NCI-H2227 (cell line): ENCODE results near the gene DBNDD2.

Experiments
- DNase-seq: peaks from one replicate; lab custom pipeline; 2025; ENCODE audit not compliant: unreplicated experiment; lab: John Stamatoyannopoulos, UW

DBNDD2 gene

DNA sequence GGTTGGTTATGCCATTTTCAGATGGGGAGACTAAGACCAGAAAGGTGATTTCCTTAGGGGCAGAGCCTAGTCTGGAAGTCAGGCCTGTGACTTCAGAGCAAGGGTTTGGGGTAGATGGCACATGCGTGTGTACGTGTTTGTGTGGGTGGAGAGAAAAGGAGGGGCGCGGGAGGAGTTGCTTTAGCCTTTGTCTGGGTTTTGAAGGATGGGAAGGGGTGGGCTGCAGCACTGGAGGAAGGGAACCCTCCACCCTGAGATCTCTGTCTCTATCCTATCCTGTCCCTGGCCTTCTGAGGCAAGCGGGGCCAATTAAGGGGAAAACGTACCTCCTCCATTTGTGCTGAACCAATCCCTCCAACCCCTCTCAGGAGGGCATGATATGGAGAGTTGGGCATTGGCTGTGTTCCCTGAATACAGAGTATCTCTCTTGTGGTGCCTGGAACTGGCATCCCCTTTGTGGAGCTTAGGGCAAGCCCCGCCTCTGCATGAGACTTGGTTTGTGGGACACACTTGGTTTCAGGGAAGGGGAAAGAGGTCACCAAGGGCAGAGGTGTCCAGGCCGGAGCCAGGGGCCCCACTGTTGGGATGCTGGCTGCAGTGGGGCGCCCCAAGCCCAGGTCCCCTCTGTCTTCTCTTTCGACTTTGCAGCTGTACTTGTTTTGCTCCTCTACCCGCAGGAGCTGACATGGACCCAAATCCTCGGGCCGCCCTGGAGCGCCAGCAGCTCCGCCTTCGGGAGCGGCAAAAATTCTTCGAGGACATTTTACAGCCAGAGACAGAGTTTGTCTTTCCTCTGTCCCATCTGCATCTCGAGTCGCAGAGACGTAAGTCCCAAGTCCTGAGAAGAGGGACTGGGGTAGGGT lies at the start of gene DBNDD2:
TSS of gene DBNDD2 (plus strand) at position 507 of the 863 bp plus-strand sequence. CDS start at position 686, 179 bp downstream.
- DNase-seq = peak; percentile 32

DNA sequence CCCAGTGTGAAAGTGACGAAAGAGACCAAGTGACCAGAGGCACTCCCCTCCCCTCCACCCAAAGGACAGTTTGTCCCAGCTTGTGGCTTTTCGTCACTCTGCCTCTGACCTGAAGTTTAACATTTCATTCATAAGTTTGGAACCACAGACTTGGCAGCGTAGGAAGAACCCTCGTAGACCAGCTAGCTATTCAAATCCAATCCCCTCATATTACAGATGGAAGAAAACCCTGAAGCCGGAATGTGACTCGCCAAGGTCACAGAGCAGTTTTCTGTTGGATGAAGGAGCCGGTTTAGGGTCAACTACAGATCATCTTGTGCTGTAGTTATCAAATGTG lies 49.1 kb upstream of the DBNDD2 start:
- no peak for DNase-seq

GRCh38 chr20:45359406-45360148 lies 48.5 kb upstream of the DBNDD2 start:
- no peak for DNase-seq

DNA sequence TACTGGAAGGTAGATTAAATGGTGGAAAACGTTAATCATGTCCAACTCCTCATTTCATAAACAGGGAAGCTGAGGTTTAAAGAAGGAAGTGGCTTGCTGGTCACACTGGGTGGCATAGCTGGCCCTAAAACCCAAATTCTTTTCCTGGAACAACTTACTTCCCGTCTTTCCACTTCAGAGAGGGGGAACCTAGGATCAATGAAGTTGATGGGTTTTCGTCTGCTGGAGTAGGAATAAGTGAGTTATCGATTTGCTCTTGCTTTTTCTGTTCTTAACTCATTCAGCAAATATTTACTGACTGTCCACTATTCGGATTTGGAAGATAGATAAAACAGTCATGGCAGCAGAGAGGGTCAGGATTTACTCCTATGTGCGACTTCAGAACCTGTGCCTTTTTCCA lies 46.3 kb upstream of the DBNDD2 start:
- DNase-seq = no peak

DNA sequence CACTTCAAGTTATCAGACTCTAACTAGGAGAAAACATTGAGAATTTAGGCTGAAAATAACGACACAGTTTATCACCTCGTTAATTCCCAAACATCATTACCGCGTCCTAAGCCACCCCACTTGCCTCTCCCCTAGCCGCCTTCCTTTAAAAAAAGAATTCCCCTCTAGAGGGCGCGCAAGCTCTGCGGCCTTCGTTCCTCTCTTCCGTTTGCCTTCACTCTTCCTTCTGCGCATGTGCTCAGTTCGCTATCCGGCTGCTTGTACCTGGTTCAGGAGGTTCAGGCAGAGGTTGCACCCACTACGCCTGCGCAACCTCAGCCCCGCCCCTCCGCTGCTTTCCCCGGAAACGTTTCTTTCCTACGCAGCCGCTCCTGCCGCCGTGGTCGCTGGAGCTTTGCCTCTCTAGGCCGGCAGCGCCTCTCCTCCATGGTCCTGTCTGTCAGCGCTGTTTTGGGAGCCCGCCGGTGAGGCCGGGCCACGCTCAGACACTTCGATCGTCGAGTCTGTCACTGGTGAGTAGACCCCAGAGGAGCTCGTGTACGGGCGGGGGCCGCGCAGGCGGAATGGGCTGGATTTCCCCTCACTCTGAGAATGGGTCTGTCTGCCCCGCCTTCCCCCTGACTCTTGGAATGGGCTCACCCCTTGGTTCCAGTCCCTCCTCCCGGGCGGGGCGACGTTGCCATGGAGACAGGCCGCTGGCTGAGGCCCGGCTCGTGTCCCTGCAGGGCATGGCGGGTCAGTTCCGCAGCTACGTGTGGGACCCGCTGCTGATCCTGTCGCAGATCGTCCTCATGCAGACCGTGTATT lies 45.1 kb upstream of the DBNDD2 start, which contains the start of gene SYS1:
TSS of gene SYS1 (plus strand) at position 353 of the 807 bp plus-strand sequence. CDS start at position 729, 376 bp downstream.
- peak; percentile 99 for DNase-seq

DNA sequence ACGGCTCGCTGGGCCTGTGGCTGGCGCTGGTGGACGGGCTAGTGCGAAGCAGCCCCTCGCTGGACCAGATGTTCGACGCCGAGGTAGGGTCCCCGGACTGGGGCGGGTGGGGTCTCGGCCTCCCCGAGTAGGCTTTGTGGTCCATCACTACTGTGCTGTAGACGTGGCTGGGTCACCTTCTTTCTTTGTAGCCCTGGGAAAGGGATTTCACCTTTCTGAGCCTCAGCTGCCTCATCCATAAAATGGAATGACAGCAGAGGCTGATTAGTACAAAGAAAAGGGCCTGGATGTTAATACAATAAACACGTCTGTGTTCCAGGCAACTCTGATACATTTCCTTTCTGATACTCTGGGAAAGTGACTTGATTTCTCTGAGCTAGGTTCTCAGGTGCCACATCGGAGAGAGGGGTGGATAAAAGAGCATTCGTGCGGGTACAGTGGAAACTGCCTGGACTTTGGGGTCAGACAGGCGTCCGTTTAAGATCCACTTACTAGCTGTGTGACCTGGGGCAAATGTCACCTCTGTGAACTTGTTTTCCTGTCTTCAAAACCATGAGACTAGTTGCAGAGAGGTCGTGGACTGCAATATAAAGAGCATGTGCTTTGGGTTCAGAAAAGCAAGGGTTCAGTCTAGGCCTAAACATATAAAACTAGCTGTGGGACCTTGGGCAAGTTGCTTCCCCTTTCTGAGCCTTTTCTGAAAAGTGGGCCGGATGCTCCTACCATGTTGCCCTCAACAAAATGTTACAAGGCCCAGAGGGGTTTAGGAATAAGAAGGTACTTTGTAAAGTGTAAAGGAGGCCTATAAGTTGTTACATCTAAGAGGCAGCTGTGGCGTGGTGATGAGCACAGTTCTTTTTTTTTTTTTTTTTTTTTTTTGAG lies 44.2 kb upstream of the DBNDD2 start:
- no peak for DNase-seq

GRCh38 chr20:45365444-45365970 lies 42.6 kb upstream of the DBNDD2 start:
- DNase-seq = no peak

DNA sequence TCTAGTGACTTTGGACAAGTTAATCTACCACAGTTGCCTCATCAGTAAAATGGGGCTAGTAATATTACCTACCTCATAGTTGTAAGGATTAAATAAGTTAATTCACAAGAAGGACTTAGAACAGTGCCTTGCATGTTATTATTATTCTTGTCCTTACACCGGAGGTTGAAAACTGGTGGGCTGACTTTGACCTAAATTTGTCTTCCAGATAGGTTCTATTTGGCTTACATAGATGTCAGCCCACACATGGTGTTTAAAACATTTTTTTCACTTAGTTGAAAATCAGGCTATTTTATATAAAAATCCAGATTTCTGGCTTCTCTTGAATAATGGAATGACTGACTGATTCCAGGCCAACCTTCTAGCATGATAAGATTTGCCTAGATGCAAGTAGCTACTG lies 41.9 kb upstream of the DBNDD2 start:
- no peak for DNase-seq

- DNase-seq = no peak
These were observed 41.5 kb upstream of the DBNDD2 start for GRCh38 chr20:45366631-45367030.

GRCh38 chr20:45367126-45367525 lies 41.0 kb upstream of the DBNDD2 start:
- no peak for DNase-seq

DNA sequence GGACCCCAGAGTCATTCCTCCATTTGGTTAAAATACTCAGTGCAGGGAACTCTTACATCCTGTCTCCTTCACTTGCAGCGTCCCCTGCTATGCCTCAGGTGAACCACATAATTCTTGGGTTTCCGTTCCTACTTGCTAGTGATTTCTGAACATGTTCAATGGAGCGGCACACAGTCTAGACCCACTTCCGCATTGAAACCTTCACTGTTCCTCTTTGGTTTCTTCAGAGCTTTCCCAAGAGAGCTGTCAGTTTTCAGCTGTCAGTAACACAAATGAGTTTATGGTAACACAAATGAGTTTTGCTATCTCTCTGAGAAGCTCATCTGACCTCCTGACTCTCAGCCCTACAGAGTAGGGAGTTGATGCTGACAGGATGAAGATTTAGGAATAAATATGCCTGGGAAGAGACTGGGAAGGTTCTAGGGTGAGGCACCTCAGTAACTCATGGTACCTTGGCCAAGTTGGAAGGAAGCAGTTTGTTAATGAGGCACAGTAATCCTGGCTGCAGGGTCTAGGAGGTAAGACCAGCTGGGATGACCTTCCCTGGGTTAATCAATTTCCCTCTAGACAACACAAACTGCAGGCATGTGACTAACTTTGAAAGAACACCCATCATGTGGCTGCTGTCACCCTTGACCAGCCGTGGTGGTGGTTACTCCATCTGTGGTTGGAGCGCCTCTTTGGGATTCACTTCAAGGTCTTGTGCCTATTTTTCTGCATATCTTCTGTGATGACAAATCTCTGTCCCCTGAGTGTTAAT lies 39.7 kb upstream of the DBNDD2 start:
- no peak for DNase-seq

- no peak for DNase-seq
These were observed 37.4 kb upstream of the DBNDD2 start for GRCh38 chr20:45370571-45371160.

- DNase-seq = no peak
These were observed 35.8 kb upstream of the DBNDD2 start for GRCh38 chr20:45372241-45372640.

- DNase-seq = no peak
These were observed 35.3 kb upstream of the DBNDD2 start for GRCh38 chr20:45372646-45373352.

- peak; percentile 31 for DNase-seq
These were observed 34.6 kb upstream of the DBNDD2 start for GRCh38 chr20:45373353-45374100.

GRCh38 chr20:45374101-45374467 lies 34.0 kb upstream of the DBNDD2 start:
- DNase-seq = no peak

DNA sequence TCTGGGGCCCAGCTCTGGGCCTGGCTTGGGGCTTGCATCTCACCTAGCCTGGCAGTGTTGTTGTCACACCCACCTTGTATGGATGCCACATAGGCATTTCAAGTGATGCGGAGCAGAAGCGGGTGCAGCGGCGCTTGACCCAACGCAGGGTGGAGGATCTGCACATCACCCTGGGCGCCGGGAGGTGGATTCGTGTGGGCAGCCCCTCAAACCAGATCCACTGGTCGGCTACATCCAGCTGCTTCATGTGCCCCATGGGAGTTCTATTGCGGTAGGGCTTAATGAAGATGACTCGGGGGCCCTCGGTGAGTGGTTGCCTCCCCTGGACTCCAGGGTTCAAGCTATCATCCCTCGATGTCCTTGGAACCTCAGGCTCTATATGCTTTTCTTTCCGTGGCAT lies 33.1 kb upstream of the DBNDD2 start:
- DNase-seq = no peak

DNA sequence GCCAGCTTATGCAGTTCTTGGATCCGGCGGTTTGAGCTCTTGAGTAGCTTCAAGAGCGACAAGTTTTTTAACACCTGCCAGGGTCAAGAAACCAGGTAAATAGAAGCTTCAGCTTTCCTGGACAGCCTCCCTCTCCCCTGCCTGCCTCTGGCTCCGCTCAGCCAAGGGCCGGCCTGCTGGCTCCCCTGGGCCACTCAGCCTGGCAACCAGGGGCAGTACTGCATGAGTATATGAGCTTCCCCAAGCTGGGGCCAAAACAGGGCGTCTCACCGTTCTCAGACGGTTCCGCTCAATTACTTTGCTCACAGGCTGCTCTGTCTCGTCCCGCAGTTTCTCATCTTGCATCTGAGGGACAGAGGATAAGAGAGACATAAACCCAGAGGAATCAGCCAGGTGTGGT lies 30.8 kb upstream of the DBNDD2 start:
- peak; percentile 23 for DNase-seq
